Neuronal stem cell (in vitro differentiated cells): ENCODE results near the gene ACADS.
"Not testable (repeated sequence)": the region's sequence is repeated elsewhere in the genome, so short reads cannot be mapped to it uniquely, and the experiment has no call there.

Experiments
- DNase-seq: peaks from one replicate; pipeline ENCODE4 v3.0.0-alpha.2; 2013; ENCODE audit warnings: low spot score
- H2AFZ ChIP-seq: one replicate; pipeline ENCODE4 v1.6.1; 2013; ENCODE audit warnings: mild to moderate bottlenecking, low read length, inconsistent platforms
- H2AK5ac ChIP-seq: 2 replicates; pipeline ENCODE4 v1.6.1; 2013; ENCODE audit warnings: low read depth, mild to moderate bottlenecking, inconsistent platforms, low read length, moderate library complexity, mixed read lengths
- H2BK120ac ChIP-seq: 2 replicates; pipeline ENCODE4 v1.6.1; 2013; ENCODE audit warnings: low read depth, mild to moderate bottlenecking, inconsistent platforms, low read length, moderate library complexity, mixed read lengths
- H2BK12ac ChIP-seq: one replicate; pipeline ENCODE4 v1.6.1; 2013; ENCODE audit warnings: low read length, inconsistent platforms
- H2BK15ac ChIP-seq: 2 replicates; pipeline ENCODE4 v1.6.1; 2013; ENCODE audit warnings: mild to moderate bottlenecking, low read length, inconsistent platforms, mixed read lengths
- H2BK5ac ChIP-seq: one replicate; pipeline ENCODE4 v1.6.1; 2013; ENCODE audit warnings: inconsistent platforms, mild to moderate bottlenecking, low read length, moderate library complexity
- H3K14ac ChIP-seq: one replicate; pipeline ENCODE4 v1.6.1; 2013; ENCODE audit warnings: low read length, inconsistent platforms
- H3K18ac ChIP-seq: 2 replicates; pipeline ENCODE4 v1.6.1; 2013; ENCODE audit warnings: low read length, inconsistent platforms
- H3K23ac ChIP-seq: 2 replicates; pipeline ENCODE4 v1.6.1; 2013; ENCODE audit warnings: low read depth, mild to moderate bottlenecking, mixed read lengths, low read length, inconsistent platforms; ENCODE audit not compliant: poor library complexity
- H3K27ac ChIP-seq: replicated peaks from 3 replicates; pipeline ENCODE4 v1.5.1; 2013; ENCODE audit warnings: low read length, inconsistent platforms
- H3K27me3 ChIP-seq, 3 experiments: 2 replicates each; pipeline ENCODE4 v1.6.1; 2013; ENCODE audit warnings: low read length in 3 of 3, mild to moderate bottlenecking in 2 of 3, inconsistent platforms in 1 of 3, low read depth in 1 of 3, mixed read lengths in 1 of 3, moderate library complexity in 1 of 3; ENCODE audit not compliant: control insufficient read depth in 3 of 3, insufficient read depth in 3 of 3
- H3K36me3 ChIP-seq, 2 donors: replicated peaks in 1 of 2; 2 replicates each; pipeline ENCODE4 v1.6.1; 2013; ENCODE audit warnings: low read length in 2 of 2; ENCODE audit not compliant: control insufficient read depth in 2 of 2, insufficient read depth in 2 of 2
- H3K4ac ChIP-seq: 2 replicates; pipeline ENCODE4 v1.6.1; 2013; ENCODE audit warnings: inconsistent platforms, mild to moderate bottlenecking, low read length, moderate library complexity
- H3K4me1 ChIP-seq, 2 donors: 1 replicate in 1 of 2; 2 replicates in 1 of 2; pipeline ENCODE4 v1.6.1; 2013; ENCODE audit warnings: low read length in 2 of 2, low read depth in 1 of 2; ENCODE audit not compliant: control insufficient read depth in 2 of 2, insufficient read depth in 1 of 2
- H3K4me2 ChIP-seq: one replicate; pipeline ENCODE4 v1.6.1; 2013; ENCODE audit warnings: mild to moderate bottlenecking, low read length, inconsistent platforms; ENCODE audit not compliant: insufficient read depth, poor library complexity, severe bottlenecking
- H3K4me3 ChIP-seq, 2 donors: 2 replicates each; pipeline ENCODE4 v1.5.1; 2013; ENCODE audit warnings: low read length in 2 of 2, mild to moderate bottlenecking in 2 of 2, inconsistent platforms in 1 of 2, moderate library complexity in 1 of 2
- H3K79me1 ChIP-seq: one replicate; pipeline ENCODE4 v1.6.1; 2013; ENCODE audit warnings: low read depth, mild to moderate bottlenecking, inconsistent platforms, low read length, moderate library complexity
- H3K9ac ChIP-seq: one replicate; pipeline ENCODE4 v1.6.1; 2013; ENCODE audit warnings: mild to moderate bottlenecking, low read depth, low read length, inconsistent platforms; ENCODE audit not compliant: poor library complexity
- H3K9me3 ChIP-seq, 2 donors: replicated peaks in 1 of 2; 2 replicates each; pipeline versions ENCODE3 to v1.6.1; 2013; ENCODE audit warnings: low read length in 2 of 2, mild to moderate bottlenecking in 2 of 2, inconsistent platforms in 1 of 2, low read depth in 1 of 2, mixed read lengths in 1 of 2, moderate library complexity in 1 of 2; ENCODE audit not compliant: control insufficient read depth in 2 of 2, insufficient read depth in 1 of 2
- H4K8ac ChIP-seq: one replicate; pipeline ENCODE4 v1.6.1; 2013; ENCODE audit warnings: low read depth, mild to moderate bottlenecking, inconsistent platforms, low read length, moderate library complexity
- H4K91ac ChIP-seq: one replicate; pipeline ENCODE4 v1.6.1; 2013; ENCODE audit warnings: low read length, low read depth, mild to moderate bottlenecking, inconsistent platforms; ENCODE audit not compliant: poor library complexity
- WGBS, 2 donors: extraction: QIAGEN DNeasy Blood & Tissue Kit; methylation state at CpG; one replicate each; pipeline ENCODE4 v1.1.7; 2013; ENCODE audit warnings: missing lambda C conversion rate in 2 of 2, mixed read lengths in 1 of 2; ENCODE audit not compliant: insufficient read length in 2 of 2, insufficient replicate concordance in 1 of 2; ENCODE audit errors: extremely low coverage in 2 of 2; 5-methylcytosine and 5-hydroxymethylcytosine counted together

Gene ACADS

GRCh38 chr12:120726961-120727360 lies 1.3 kb downstream of the ACADS start:
- no peak overlapping the region for H3K23ac ChIP-seq
- H4K91ac ChIP-seq: no peak overlapping the region
- no peak overlapping the region for H3K4me3 ChIP-seq
- no peak overlapping the region for H3K9ac ChIP-seq
- peaks cover 0 to 3% of the 10 kb centered on the region in 2 donors for H3K4me1 ChIP-seq
- H2BK15ac ChIP-seq: no peak overlapping the region
- H2AK5ac ChIP-seq: no peak overlapping the region
- no peak overlapping the region for H3K4ac ChIP-seq
- H3K4me2 ChIP-seq: no peak overlapping the region
- no peak overlapping the region for H3K27ac ChIP-seq
- no peak for DNase-seq
- H4K8ac ChIP-seq: no peak overlapping the region
- H3K79me1 ChIP-seq: no peaks in the 10 kb centered on the region
- peaks cover 11 to 68% of the 10 kb centered on the region in 2 donors for H3K36me3 ChIP-seq
- H2BK12ac ChIP-seq: no peak overlapping the region
- WGBS, 2 donors: no CpG with 5 or more reads among the region's 9 CpGs
- H3K27me3 ChIP-seq: no peaks in the 10 kb centered on the region
- H3K18ac ChIP-seq: no peak overlapping the region
- no peak overlapping the region for H2BK5ac ChIP-seq
- H3K9me3 ChIP-seq: no peaks in the 10 kb centered on the region
- H2BK120ac ChIP-seq: no peak overlapping the region
- no peak overlapping the region for H3K14ac ChIP-seq
- no peak overlapping the region for H2AFZ ChIP-seq

GRCh38 chr12:120732198-120732597 lies 6.6 kb downstream of the ACADS start:
- not testable (repeated sequence) for H2BK12ac ChIP-seq, DNase-seq, H2BK5ac ChIP-seq, H3K9me3 ChIP-seq, H3K27ac ChIP-seq, H3K4me3 ChIP-seq, H3K27me3 ChIP-seq, H3K4me1 ChIP-seq, H2BK15ac ChIP-seq, H4K91ac ChIP-seq, H3K23ac ChIP-seq, H2AFZ ChIP-seq, H3K14ac ChIP-seq, H3K4me2 ChIP-seq, H3K18ac ChIP-seq, H3K79me1 ChIP-seq, H3K9ac ChIP-seq, H2AK5ac ChIP-seq, H2BK120ac ChIP-seq, H3K4ac ChIP-seq, H4K8ac ChIP-seq
- no CpG with 5 or more reads among the region's 35 CpGs for WGBS, 2 donors
- H3K36me3 ChIP-seq: peaks cover 0 to 27% of the 10 kb centered on the region in 2 donors

GRCh38 chr12:120733574-120733973 lies 7.9 kb downstream of the ACADS start:
- H2AK5ac ChIP-seq: no peak overlapping the region
- H3K79me1 ChIP-seq: no peaks in the 10 kb centered on the region
- H3K4ac ChIP-seq: no peak overlapping the region
- no peak overlapping the region for H2AFZ ChIP-seq
- H3K18ac ChIP-seq: no peak overlapping the region
- no peak overlapping the region for H4K8ac ChIP-seq
- H3K4me3 ChIP-seq: no peak overlapping the region
- no peak overlapping the region for H3K14ac ChIP-seq
- no peak overlapping the region for H3K23ac ChIP-seq
- WGBS, 2 donors: no CpG with 5 or more reads among the region's 3 CpGs
- H3K9me3 ChIP-seq: peaks cover 0 to 2% of the 10 kb centered on the region in 2 donors
- H4K91ac ChIP-seq: no peak overlapping the region
- H2BK5ac ChIP-seq: no peak overlapping the region
- no peak overlapping the region for H2BK120ac ChIP-seq
- peaks cover 0 to 21% of the 10 kb centered on the region in 2 donors for H3K36me3 ChIP-seq
- no peak overlapping the region for H2BK12ac ChIP-seq
- no peaks in the 10 kb centered on the region for H3K27me3 ChIP-seq
- no peak overlapping the region for H3K4me2 ChIP-seq
- no peaks in the 10 kb centered on the region for H3K4me1 ChIP-seq
- no peak overlapping the region for H3K9ac ChIP-seq
- no peak overlapping the region for H3K27ac ChIP-seq
- DNase-seq: no peak
- no peak overlapping the region for H2BK15ac ChIP-seq

GRCh38 chr12:120734210-120734609 lies 8.6 kb downstream of the ACADS start:
- H3K18ac ChIP-seq: peak overlapping the region; percentile 53
- H3K9me3 ChIP-seq: peaks cover 0 to 2% of the 10 kb centered on the region in 2 donors
- no peak for DNase-seq
- no peak overlapping the region for H2AK5ac ChIP-seq
- H3K79me1 ChIP-seq: no peaks in the 10 kb centered on the region
- H2BK120ac ChIP-seq: no peak overlapping the region
- no peak overlapping the region for H3K27ac ChIP-seq
- no peak overlapping the region for H3K14ac ChIP-seq
- H3K36me3 ChIP-seq: peaks cover 0 to 17% of the 10 kb centered on the region in 2 donors
- H2BK15ac ChIP-seq: no peak overlapping the region
- H2BK12ac ChIP-seq: no peak overlapping the region
- WGBS, 2 donors: no CpG with 5 or more reads among the region's 10 CpGs
- H2BK5ac ChIP-seq: no peak overlapping the region
- H3K4ac ChIP-seq: no peak overlapping the region
- H3K4me3 ChIP-seq: no peak overlapping the region
- H4K91ac ChIP-seq: no peak overlapping the region
- no peak overlapping the region for H4K8ac ChIP-seq
- H2AFZ ChIP-seq: no peak overlapping the region
- no peaks in the 10 kb centered on the region for H3K4me1 ChIP-seq
- H3K23ac ChIP-seq: no peak overlapping the region
- no peaks in the 10 kb centered on the region for H3K27me3 ChIP-seq
- H3K4me2 ChIP-seq: no peak overlapping the region
- H3K9ac ChIP-seq: no peak overlapping the region
